K562 (cell line): ENCODE measurements around the gene CCM2. TPM values are rescaled to one million over a fixed set of nuclear protein-coding genes. Genes with fewer than 3 reads are reported as not detected.

Source experiments
- BMI1 ChIP-seq: fragments of 150-350 bp; IDR thresholded peaks from 2 replicates; pipeline ENCODE4 v1.6.1; 2014; ENCODE audit warnings: low read length
- CBX3 ChIP-seq, 2 experiments: IDR thresholded peaks; 1 replicate in 1 of 2; 2 replicates in 1 of 2; pipeline ENCODE4 v1.6.1; 2012; ENCODE audit warnings: inconsistent platforms in 2 of 2, low read length in 2 of 2, borderline replicate concordance in 1 of 2, control low read depth in 1 of 2
- CHCHD3 ChIP-seq: fragments of 250-450 bp; sonication (Bioruptor Pico); IDR thresholded peaks from 2 replicates; pipeline ENCODE4 v2.1.2; 2022; ENCODE audit warnings: mild to moderate bottlenecking
- FOXM1 ChIP-seq, 2 experiments: fragments of 450-650 bp in 1 of 2; sonication (generic) in 1 of 2; formaldehyde crosslinking in 1 of 2; IDR thresholded peaks; 2 replicates each; pipeline versions ENCODE4 v1.6.1 to v1.9.0; 2017 to 2022; ENCODE audit warnings: low read depth in 2 of 2, mild to moderate bottlenecking in 2 of 2, missing genetic modification reagents in 1 of 2, moderate library complexity in 1 of 2
- HBP1 ChIP-seq: fragments of 450-650 bp; formaldehyde crosslinking; IDR thresholded peaks from 2 replicates; pipeline ENCODE4 v1.4.0; 2022; ENCODE audit warnings: missing genetic modification characterization
- HMG20B ChIP-seq: fragments of 250-450 bp; sonication (Bioruptor Pico); IDR thresholded peaks from 2 replicates; pipeline ENCODE4 v1.5.0; 2021; ENCODE audit warnings: mild to moderate bottlenecking
- MEIS2 ChIP-seq: fragments of 450-650 bp; IDR thresholded peaks from 2 replicates; pipeline ENCODE4 v1.6.1; 2014; ENCODE audit warnings: mild to moderate bottlenecking; ENCODE audit not compliant: partially characterized antibody
- MNT ChIP-seq, 2 experiments: fragments of 450-650 bp; conservative IDR thresholded peaks; 2 replicates each; pipeline ENCODE4 v1.6.1; 2017; ENCODE audit warnings: mild to moderate bottlenecking in 2 of 2, moderate library complexity in 2 of 2
- PBX2 ChIP-seq, 2 experiments: IDR thresholded peaks in 1 of 2; conservative IDR thresholded peaks in 1 of 2; 2 replicates each; pipeline ENCODE4 v1.6.1; 2016; ENCODE audit warnings: low read depth in 2 of 2, mild to moderate bottlenecking in 1 of 2, missing compliant biosample characterization in 1 of 2, missing genetic modification characterization in 1 of 2, moderate library complexity in 1 of 2
- RAD51 ChIP-seq: fragments of 450-650 bp; IDR thresholded peaks from 2 replicates; pipeline ENCODE4 v1.7.1; 2016; ENCODE audit warnings: low read depth, mild to moderate bottlenecking, borderline replicate concordance
- RBBP5 ChIP-seq: fragments of 200-600 bp; sonication (generic); IDR thresholded peaks from 2 replicates; pipeline ENCODE4 v1.6.1; 2012; ENCODE audit warnings: borderline replicate concordance, mild to moderate bottlenecking, low read length, control low read depth, inconsistent platforms; ENCODE audit not compliant: insufficient read depth, poor library complexity, severe bottlenecking
- RCOR1 ChIP-seq, 2 experiments: IDR thresholded peaks; 2 replicates each; pipeline ENCODE4 v1.6.1; 2012; ENCODE audit warnings: low read depth in 2 of 2, low read length in 2 of 2, borderline replicate concordance in 1 of 2, improper control_type of control experiment in 1 of 2
- RFX5 ChIP-seq: IDR thresholded peaks from 2 replicates; pipeline ENCODE4 v1.6.1; 2011; ENCODE audit warnings: low read depth, mild to moderate bottlenecking, improper control_type of control experiment, low read length
- SAFB ChIP-seq: fragments of 200-400 bp; formaldehyde crosslinking; IDR thresholded peaks from 2 replicates; pipeline ENCODE4 v1.6.1; 2017; ENCODE audit warnings: low read depth, low read length, borderline replicate concordance
- SIN3A ChIP-seq, 2 experiments: fragments of 150-350 bp in 1 of 2; IDR thresholded peaks; 2 replicates each; pipeline ENCODE4 v1.6.1; 2011 to 2016; ENCODE audit warnings: borderline replicate concordance in 2 of 2, low read depth in 2 of 2, low read length in 2 of 2, mild to moderate bottlenecking in 2 of 2, moderate library complexity in 2 of 2; ENCODE audit not compliant: control insufficient read depth in 1 of 2
- SMARCE1 ChIP-seq: fragments of 450-650 bp; IDR thresholded peaks from 2 replicates; pipeline ENCODE4 v1.7.1; 2016; ENCODE audit warnings: mild to moderate bottlenecking
- TCF7 ChIP-seq: sonication (generic); IDR thresholded peaks from 2 replicates; pipeline ENCODE4 v1.6.1; 2016; ENCODE audit warnings: antibody characterized with exemption, borderline replicate concordance
- TEAD4 ChIP-seq, 2 experiments: sonication (generic) in 1 of 2; formaldehyde crosslinking in 1 of 2; IDR thresholded peaks; 2 replicates each; pipeline versions ENCODE4 v1.6.1 to v1.8.0; 2012 to 2022; ENCODE audit warnings: borderline replicate concordance in 1 of 2, inconsistent platforms in 1 of 2, low read length in 1 of 2, mild to moderate bottlenecking in 1 of 2, missing genetic modification reagents in 1 of 2
- ZBTB1 ChIP-seq: sonication (generic); formaldehyde crosslinking; IDR thresholded peaks from 2 replicates; pipeline ENCODE4 v1.8.1; 2023; ENCODE audit warnings: missing genetic modification reagents, low read depth, mild to moderate bottlenecking, borderline replicate concordance
- ZNF511 ChIP-seq: sonication (generic); formaldehyde crosslinking; IDR thresholded peaks from 2 replicates; pipeline ENCODE4 v1.8.0; 2022; ENCODE audit warnings: mild to moderate bottlenecking, missing genetic modification reagents
- ZNF76 ChIP-seq: fragments of 250-450 bp; sonication (Bioruptor Pico); IDR thresholded peaks from 2 replicates; pipeline ENCODE4 v1.4.0; 2020; ENCODE audit warnings: mild to moderate bottlenecking, moderate library complexity, borderline replicate concordance
- polyA plus RNA-seq, 8 experiments: library from polyadenylated mRNA; depleted of rRNA in 4 of 8; stranded (reverse) in 5 of 8; unstranded in 3 of 8; fragments of >200 nt; fragmentation: Nextera tagmentation in 2 of 8; fragmentation: Illumina TruSeq in 1 of 8; extraction: Ambion mirVana in 2 of 8; extraction: Trizol in 1 of 8; gene quantifications; 2 replicates each; pipeline versions ENCODE4 v1.2.1 to v1.2.3, GENCODE V29; 2011 to 2014; ENCODE audit warnings: inconsistent platforms in 1 of 8, missing spikeins in 1 of 8
- total RNA-seq, 7 experiments: library from RNA; depleted of rRNA in 6 of 7; stranded (reverse); fragments of >200 nt in 6 of 7; fragmentation: Illumina TruSeq in 2 of 7; extraction: Trizol in 2 of 7; gene quantifications; 2 replicates each; pipeline versions ENCODE4 v1.2.1 to v1.2.3, GENCODE V29; 2011 to 2021; ENCODE audit warnings: low replicate concordance in 1 of 7

The CCM2 gene
- total and polyA plus RNA-seq, 9 of the 15 experiments (the other 6 are each of a cell fraction or from before 2014, with no cell fraction given): 0.41 to 38.6 (median 25.9) TPM

- TF ChIP-seq ZBTB1 (CRISPR knock-in tag): no peak
- TF ChIP-seq TCF7: no peak
- TF ChIP-seq FOXM1 (IDR thresholded peaks at IDR 0.05; ENCODE audit: low read depth): peak; percentile 60
- TF ChIP-seq FOXM1 (CRISPR knock-in tag; IDR thresholded peaks at IDR 0.05; ENCODE audit: low read depth): no peak
- no peak for TF ChIP-seq ZNF76 (CRISPR knock-in tag)
- TF ChIP-seq RAD51: peak; percentile 21; the same call in 1 of the 2 replicates
- no peak for TF ChIP-seq RBBP5
- TF ChIP-seq HBP1: no peak
- no peak for TF ChIP-seq RFX5
- TF ChIP-seq HMG20B: no peak
- TF ChIP-seq TEAD4 (IDR thresholded peaks at IDR 0.05; ENCODE audit: low read length): peak; percentile 90
- no peak for TF ChIP-seq TEAD4 (CRISPR knock-in tag; IDR thresholded peaks at IDR 0.05; ENCODE audit: borderline replicate concordance)
- peak; percentile 90 for TF ChIP-seq MEIS2
- peak; percentile 44 to 77; a peak in 2 of 4 replicates for TF ChIP-seq MNT (conservative IDR thresholded peaks at IDR 0.05)
- no peak for TF ChIP-seq PBX2 (CRISPR knock-in tag; IDR thresholded peaks at IDR 0.05; ENCODE audit: low read depth)
- peak; percentile 56 for TF ChIP-seq PBX2 (tag; conservative IDR thresholded peaks at IDR 0.05; ENCODE audit: low read depth)
- TF ChIP-seq SMARCE1: peak; percentile 40; the same call in 1 of the 2 replicates
- TF ChIP-seq CBX3 (IDR thresholded peaks at IDR 0.05; ENCODE audit: borderline replicate concordance in 1 of 2, low read length in 2 of 2): no peak
- TF ChIP-seq BMI1: no peak
- no peak for TF ChIP-seq SAFB
- TF ChIP-seq CHCHD3 (CRISPR knock-in tag): no peak
- no peak for TF ChIP-seq SIN3A (IDR thresholded peaks at IDR 0.05; ENCODE audit: borderline replicate concordance in 2 of 2, control insufficient read depth in 1 of 2, low read depth in 2 of 2, low read length in 2 of 2)
- peak; percentile 95 to 100 for TF ChIP-seq RCOR1 (IDR thresholded peaks at IDR 0.05; ENCODE audit: borderline replicate concordance in 1 of 2, low read depth in 2 of 2, low read length in 2 of 2)
- no peak for TF ChIP-seq ZNF511 (CRISPR knock-in tag)
Observed at GRCh38 chr7:44987996-44988395, 12.0 kb upstream of the CCM2 start (continued).
